Activated T-cell treated with anti-CD3 and anti-CD28 coated beads, Interleukin-2, amount 50 U/mL, for 72 hours (primary cell): ENCODE results near the gene C15orf62. TPM values are rescaled to one million over a fixed set of nuclear protein-coding genes. Genes with fewer than 3 reads are reported as not detected.
A peak's percentile ranks its signal among the peaks of the same experiment; 100 is the strongest.

ENCODE experiments used
- ATAC-seq, 2 donors: fragments of 150-1000 bp; cut with Tn5 transposase; replicated peaks in 1 of 2; 2 replicates each; pipeline ENCODE4 v1.10.0; 2021; ENCODE audit warnings: moderate library complexity in 2 of 2, mild to moderate bottlenecking in 1 of 2
- DNase-seq, 2 donors: peaks; one replicate each; pipeline ENCODE4 v3.0.0; 2021 to 2022; ENCODE audit warnings: mixed read lengths in 1 of 2
- H3K27ac Mint-ChIP-seq: one replicate; pipeline ENCODE4 v1.8.0; 2022; ENCODE audit warnings: mild to moderate bottlenecking, moderate library complexity, mixed read lengths
- H3K27me3 Mint-ChIP-seq: one replicate; pipeline ENCODE4 v1.8.0; 2022; ENCODE audit warnings: low read depth, mixed read lengths
- H3K36me3 Mint-ChIP-seq, 2 donors: one replicate each; pipeline ENCODE4 v1.8.0; 2022; ENCODE audit warnings: mixed read lengths in 2 of 2, mild to moderate bottlenecking in 1 of 2; ENCODE audit not compliant: insufficient read depth in 2 of 2
- H3K4me1 Mint-ChIP-seq: one replicate; pipeline ENCODE4 v1.8.0; 2022; ENCODE audit warnings: low read depth, mixed read lengths
- H3K4me3 Mint-ChIP-seq, 2 donors: one replicate each; pipeline ENCODE4 v1.8.0; 2022; ENCODE audit warnings: mild to moderate bottlenecking in 2 of 2, mixed read lengths in 2 of 2, moderate library complexity in 2 of 2
- H3K9me3 Mint-ChIP-seq, 2 donors: one replicate each; pipeline ENCODE4 v1.8.0; 2022; ENCODE audit warnings: mixed read lengths in 2 of 2
- total RNA-seq, 2 donors: library from RNA; stranded (reverse); gene quantifications; one replicate each; pipeline ENCODE4 v1.2.3, GENCODE V29; 2022

The C15orf62 gene
- total RNA-seq, 2 donors from 2014 or later = 1.6 to 1.7 TPM

- ATAC-seq = no peak
- Mint-ChIP-seq H3K9me3 (no peaks in the 10 kb centered on the region), H3K27me3 (no peaks in the 10 kb centered on the region), H3K36me3 (peaks cover 2 to 7% of the 10 kb centered on the region in 2 donors), H3K27ac (no peak overlapping the region), H3K4me1 (peaks cover 12% of the 10 kb centered on the region), H3K4me3 (no peak overlapping the region)
- DNase-seq = no peak
These were observed 5.2 kb downstream of the C15orf62 start for GRCh38 chr15:40775007-40775406.

- H3K36me3 Mint-ChIP-seq = peaks cover 2 to 7% of the 10 kb centered on the region in 2 donors
- peak in 1 of 2 donors; percentile 4 for ATAC-seq
- H3K4me1 Mint-ChIP-seq = peaks cover 8% of the 10 kb centered on the region
- H3K4me3 Mint-ChIP-seq = no peak overlapping the region
- DNase-seq = no peak
- no peak overlapping the region for H3K27ac Mint-ChIP-seq
- H3K27me3 Mint-ChIP-seq = no peaks in the 10 kb centered on the region
- H3K9me3 Mint-ChIP-seq = no peaks in the 10 kb centered on the region
These were observed 6.2 kb downstream of the C15orf62 start for GRCh38 chr15:40775740-40776536.

GRCh38 chr15:40776537-40777141 lies 6.9 kb downstream of the C15orf62 start:
- Mint-ChIP-seq H3K4me1 (peaks cover 8% of the 10 kb centered on the region), H3K9me3 (no peaks in the 10 kb centered on the region), H3K27me3 (no peaks in the 10 kb centered on the region), H3K36me3 (peaks cover 2 to 7% of the 10 kb centered on the region in 2 donors), H3K4me3 (no peak overlapping the region), H3K27ac (no peak overlapping the region)
- peak; percentile 44 to 64 for DNase-seq
- peak; percentile 91 to 92 for ATAC-seq

- no peak overlapping the region for H3K4me3 Mint-ChIP-seq
- ATAC-seq (peak; percentile 94 to 96), DNase-seq (peak; percentile 82 to 84)
- peak overlapping the region; percentile 63 for H3K27ac Mint-ChIP-seq
- no peaks in the 10 kb centered on the region for H3K9me3 Mint-ChIP-seq
- H3K27me3 Mint-ChIP-seq = no peaks in the 10 kb centered on the region
- H3K36me3 Mint-ChIP-seq = peaks cover 0 to 4% of the 10 kb centered on the region in 2 donors
- H3K4me1 Mint-ChIP-seq = peaks cover 16% of the 10 kb centered on the region
These were observed 12.9 kb downstream of the C15orf62 start for GRCh38 chr15:40782609-40783227.

DNA sequence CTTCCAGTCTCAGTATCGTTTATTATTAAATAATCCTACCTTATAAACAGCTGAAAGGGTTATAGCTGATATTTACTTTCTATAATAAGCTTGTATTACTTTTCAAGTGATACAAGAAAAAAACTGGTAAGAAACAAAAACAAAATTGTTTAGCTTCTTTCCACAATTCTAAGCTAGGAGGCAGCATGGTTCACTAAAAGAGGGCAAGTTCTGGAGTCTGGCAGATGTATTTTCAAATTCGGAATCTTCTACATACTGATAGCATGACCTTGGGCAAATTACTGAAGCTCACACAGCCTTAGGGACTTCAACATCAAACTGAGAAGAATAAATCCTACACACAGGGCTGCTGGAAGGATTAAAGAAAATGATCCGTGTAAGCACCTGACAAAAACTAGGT lies 15.4 kb downstream of the C15orf62 start:
- DNase-seq = no peak
- no peaks in the 10 kb centered on the region for H3K27me3 Mint-ChIP-seq
- H3K4me1 Mint-ChIP-seq = peaks cover 30% of the 10 kb centered on the region
- peaks cover 0 to 3% of the 10 kb centered on the region in 2 donors for H3K36me3 Mint-ChIP-seq
- no peak overlapping the region for H3K4me3 Mint-ChIP-seq
- no peak overlapping the region for H3K27ac Mint-ChIP-seq
- no peaks in the 10 kb centered on the region for H3K9me3 Mint-ChIP-seq
- ATAC-seq = no peak

DNA sequence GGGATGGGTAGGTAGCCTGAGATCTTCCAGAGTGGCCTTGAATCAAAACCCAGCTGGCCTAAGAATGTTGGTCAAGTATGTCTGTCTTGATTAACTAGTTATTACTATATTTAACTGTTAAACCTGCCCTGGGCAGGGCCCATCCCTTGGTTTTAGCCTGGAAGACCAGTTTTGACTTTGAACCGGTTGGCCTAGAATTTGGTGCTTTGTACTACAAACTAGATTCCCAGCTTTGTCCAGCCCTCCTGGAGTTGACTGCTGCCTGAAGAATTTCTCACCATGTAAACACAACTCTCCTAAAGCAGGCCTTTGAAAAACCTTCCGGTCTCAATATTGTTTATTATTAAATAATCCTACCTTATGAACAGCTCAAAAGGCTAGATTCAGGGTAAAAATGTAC lies 16.0 kb downstream of the C15orf62 start:
- no peaks in the 10 kb centered on the region for H3K9me3 Mint-ChIP-seq
- DNase-seq (no peak), ATAC-seq (no peak)
- H3K27ac Mint-ChIP-seq = no peak overlapping the region
- no peak overlapping the region for H3K4me3 Mint-ChIP-seq
- H3K4me1 Mint-ChIP-seq = peaks cover 30% of the 10 kb centered on the region
- no peaks in the 10 kb centered on the region for H3K27me3 Mint-ChIP-seq
- H3K36me3 Mint-ChIP-seq = peaks cover 0 to 3% of the 10 kb centered on the region in 2 donors

- Mint-ChIP-seq H3K9me3 (no peaks in the 10 kb centered on the region), H3K27me3 (no peaks in the 10 kb centered on the region), H3K27ac (peak overlapping the region; percentile 81), H3K4me3 (peak overlapping the region; percentile 4 to 59), H3K4me1 (peaks cover 30% of the 10 kb centered on the region), H3K36me3 (peaks cover 0 to 5% of the 10 kb centered on the region in 2 donors)
- ATAC-seq (peak; percentile 82 to 85), DNase-seq (peak; percentile 59 to 66)
These were observed 17.6 kb downstream of the C15orf62 start for GRCh38 chr15:40787344-40787841.

DNA sequence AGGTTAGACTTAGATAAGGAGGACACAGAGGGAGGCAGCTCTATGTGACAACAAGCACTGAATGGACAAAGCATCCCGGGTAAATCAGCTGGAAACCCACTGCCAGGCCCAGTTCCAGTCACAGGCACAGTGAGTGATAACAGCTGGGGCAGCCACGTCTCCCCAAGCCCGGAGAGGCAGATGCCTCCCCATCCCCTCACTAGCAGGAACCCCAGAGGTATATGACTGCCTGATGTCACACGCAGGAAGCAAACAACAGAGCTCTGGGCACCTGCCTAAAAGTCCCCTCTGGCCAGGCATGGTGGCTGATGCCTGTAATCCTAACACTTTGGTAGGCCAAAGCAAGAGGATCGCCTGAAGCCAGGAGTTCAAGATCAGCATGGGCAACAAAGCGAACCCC lies 18.2 kb downstream of the C15orf62 start:
- peak overlapping the region in 1 of 2 donors; percentile 59 for H3K4me3 Mint-ChIP-seq
- H3K36me3 Mint-ChIP-seq = peaks cover 0 to 5% of the 10 kb centered on the region in 2 donors
- DNase-seq (no peak), ATAC-seq (peak; percentile 23 to 30)
- H3K27ac Mint-ChIP-seq = peak overlapping the region; percentile 81
- H3K9me3 Mint-ChIP-seq = no peaks in the 10 kb centered on the region
- H3K27me3 Mint-ChIP-seq = no peaks in the 10 kb centered on the region
- H3K4me1 Mint-ChIP-seq = peaks cover 30% of the 10 kb centered on the region

GRCh38 chr15:40789119-40789518 lies 19.3 kb downstream of the C15orf62 start:
- H3K4me1 Mint-ChIP-seq = peaks cover 39% of the 10 kb centered on the region
- no peak overlapping the region for H3K4me3 Mint-ChIP-seq
- H3K27ac Mint-ChIP-seq = no peak overlapping the region

GRCh38 chr15:40789999-40790398 lies 20.2 kb downstream of the C15orf62 start:
- no peak overlapping the region for H3K27ac Mint-ChIP-seq

More at GRCh38 chr15:40789119-40789518, 19.3 kb downstream of the C15orf62 start:
- Mint-ChIP-seq H3K27me3 (no peaks in the 10 kb centered on the region), H3K9me3 (no peaks in the 10 kb centered on the region), H3K36me3 (peaks cover 4 to 7% of the 10 kb centered on the region in 2 donors)
- DNase-seq (no peak), ATAC-seq (no peak)

GRCh38 chr15:40790718-40791117 lies 20.9 kb downstream of the C15orf62 start:
- Mint-ChIP-seq H3K27me3 (no peaks in the 10 kb centered on the region), H3K27ac (no peak overlapping the region), H3K36me3 (peaks cover 4 to 7% of the 10 kb centered on the region in 2 donors), H3K4me1 (peaks cover 40% of the 10 kb centered on the region), H3K9me3 (no peaks in the 10 kb centered on the region), H3K4me3 (no peak overlapping the region)
- DNase-seq (no peak), ATAC-seq (no peak)

More at GRCh38 chr15:40789999-40790398, 20.2 kb downstream of the C15orf62 start:
- no peaks in the 10 kb centered on the region for H3K27me3 Mint-ChIP-seq
- H3K9me3 Mint-ChIP-seq = no peaks in the 10 kb centered on the region
- ATAC-seq (no peak), DNase-seq (no peak)
- H3K4me1 Mint-ChIP-seq = peaks cover 40% of the 10 kb centered on the region
- no peak overlapping the region for H3K4me3 Mint-ChIP-seq
- peaks cover 4 to 7% of the 10 kb centered on the region in 2 donors for H3K36me3 Mint-ChIP-seq

DNA sequence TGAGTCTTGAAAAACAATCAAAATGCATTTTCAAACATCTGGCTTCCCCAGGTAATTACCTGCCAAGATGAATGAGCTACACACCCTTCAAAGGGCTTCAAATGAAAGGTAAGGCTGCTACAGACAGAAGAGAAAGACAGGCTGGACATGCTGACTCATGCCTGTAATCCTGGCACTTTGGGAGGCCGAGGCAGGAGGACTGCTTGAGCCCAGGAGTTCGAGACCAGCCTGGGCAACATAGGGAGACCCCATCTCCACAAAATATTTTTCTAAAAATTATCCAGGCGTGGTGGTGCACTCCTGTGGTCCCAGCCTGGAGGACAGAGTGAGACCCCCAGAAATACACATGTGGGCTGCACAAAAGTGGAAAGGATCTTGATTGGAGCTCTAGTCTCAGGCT lies 22.6 kb downstream of the C15orf62 start:
- no peak overlapping the region for H3K27ac Mint-ChIP-seq
- DNase-seq = no peak
- H3K27me3 Mint-ChIP-seq = no peaks in the 10 kb centered on the region
- H3K36me3 Mint-ChIP-seq = peaks cover 4 to 7% of the 10 kb centered on the region in 2 donors
- H3K4me3 Mint-ChIP-seq = no peak overlapping the region
- H3K9me3 Mint-ChIP-seq = no peaks in the 10 kb centered on the region
- ATAC-seq = no peak
- peaks cover 28% of the 10 kb centered on the region for H3K4me1 Mint-ChIP-seq
